H1 (cell line): ENCODE results near the gene CCER1. TPM values are rescaled to one million over a fixed set of nuclear protein-coding genes. Genes with fewer than 3 reads are reported as not detected.

Experiments used
- FOSL1 ChIP-seq: IDR thresholded peaks from 2 replicates; pipeline ENCODE4 v1.6.1; 2011; ENCODE audit warnings: mild to moderate bottlenecking, low read depth, low read length, moderate library complexity; ENCODE audit not compliant: insufficient read depth
- polyA plus RNA-seq, 7 experiments: library from polyadenylated mRNA; depleted of rRNA in 3 of 7; stranded (reverse) in 5 of 7; unstranded in 2 of 7; fragments of >200 nt in 5 of 7; fragments of 200-250 nt in 2 of 7; gene quantifications; 1 replicate in 5 of 7; 2 replicates in 1 of 7; 4 replicates in 1 of 7; pipeline versions ENCODE4 v1.2.1 to v1.2.3, GENCODE V29; 2011 to 2013; ENCODE audit warnings: missing spikeins in 2 of 7, mixed read lengths in 2 of 7
- total RNA-seq: library from RNA; stranded (reverse); fragmentation: NEBNext Ultra II Directional; extraction: Animal tissue kit (Norgen Biotek cat#: 25700); gene quantifications from 2 replicates; pipeline ENCODE4 v1.2.1, GENCODE V29; 2021

CCER1 gene
- total and polyA plus RNA-seq, 2 of the 8 experiments (the other 6 are each of a cell fraction or from before 2014, with no cell fraction given), result not detected

GRCh38 chr12:90979019-90979418 lies 24.0 kb upstream of the CCER1 start (continued):
- no peak for TF ChIP-seq FOSL1
- TF ChIP-seq, all 59 proteins: peak for 0
